DMS 273 treated with DMSO at 0.1 percent for 48 hours (cell line): ENCODE results near the gene VANGL2.

Source experiments
- DNase-seq: peaks from one replicate; lab custom pipeline; 2025; lab: John Stamatoyannopoulos, UW

The VANGL2 gene

GRCh38 chr1:160428053-160428452 lies 27.7 kb downstream of the VANGL2 start:
- no peak for DNase-seq

GRCh38 chr1:160428655-160429054 lies 28.3 kb downstream of the VANGL2 start:
- DNase-seq, result no peak

GRCh38 chr1:160429125-160429561 lies 28.8 kb downstream of the VANGL2 start:
- DNase-seq, result no peak

GRCh38 chr1:160429702-160430535 lies 29.6 kb downstream of the VANGL2 start:
- no peak for DNase-seq

- DNase-seq, result no peak
Measured at GRCh38 chr1:160431006-160431405, 30.6 kb downstream of the VANGL2 start.

- DNase-seq, result no peak
Measured at GRCh38 chr1:160431571-160431970, 31.2 kb downstream of the VANGL2 start.

- DNase-seq, result no peak
Measured at GRCh38 chr1:160432371-160432786, 32.0 kb downstream of the VANGL2 start.

- no peak for DNase-seq
Measured at GRCh38 chr1:160436966-160437365, 36.6 kb downstream of the VANGL2 start.

- DNase-seq, result no peak
Measured at GRCh38 chr1:160437432-160438316, 37.3 kb downstream of the VANGL2 start.

GRCh38 chr1:160438317-160438918 lies 38.1 kb downstream of the VANGL2 start:
- DNase-seq, result no peak

GRCh38 chr1:160438935-160439334 lies 38.6 kb downstream of the VANGL2 start:
- no peak for DNase-seq

- DNase-seq, result no peak
Measured at GRCh38 chr1:160439718-160440117, 39.4 kb downstream of the VANGL2 start.

- DNase-seq, result no peak
Measured at GRCh38 chr1:160446945-160447600, 46.7 kb downstream of the VANGL2 start.

- no peak for DNase-seq
Measured at GRCh38 chr1:160449494-160449893, 49.1 kb downstream of the VANGL2 start.

- DNase-seq, result no peak
Measured at GRCh38 chr1:160451119-160451858, 50.9 kb downstream of the VANGL2 start.

- DNase-seq, result no peak
Measured at GRCh38 chr1:160451859-160452232, 51.5 kb downstream of the VANGL2 start.

GRCh38 chr1:160453443-160453842 lies 53.1 kb downstream of the VANGL2 start:
- no peak for DNase-seq

- no peak for DNase-seq
Measured at GRCh38 chr1:160454371-160455152, 54.2 kb downstream of the VANGL2 start.

- DNase-seq, result no peak
Measured at GRCh38 chr1:160455153-160455517, 54.8 kb downstream of the VANGL2 start.

GRCh38 chr1:160459056-160459455 lies 58.7 kb downstream of the VANGL2 start:
- DNase-seq, result no peak

GRCh38 chr1:160459687-160460086 lies 59.3 kb downstream of the VANGL2 start:
- no peak for DNase-seq
